WTC11 (cell line): Measurements from ENCODE around the gene HS3ST3A1. TPM values are rescaled to one million over a fixed set of nuclear protein-coding genes. Genes with fewer than 3 reads are reported as not detected.
A peak's percentile ranks its signal among the peaks of the same experiment; 100 is the strongest.

Experiments
- ATAC-seq: fragments of 200-7000 bp; cut with Tn5 transposase; 2 replicates; pipeline ENCODE4 v1.10.0; 2021; ENCODE audit warnings: mild to moderate bottlenecking, moderate library complexity
- CTCF ChIA-PET: fragments of 300-600 bp; sonication (Branson Sonifier 250); formaldehyde crosslinking; loops from one replicate; lab custom pipeline; 2021; ENCODE audit warnings: antibody characterized with exemption; lab: Charles Lee
- POLR2A ChIA-PET: fragments of 350-600 bp; sonication (Branson Sonifier 250); formaldehyde crosslinking; loops from one replicate; lab custom pipeline; 2021; ENCODE audit warnings: antibody characterized with exemption; lab: Charles Lee
- DNase-seq: peaks from one replicate; pipeline ENCODE4 v3.0.0; 2021; ENCODE audit warnings: low spot score
- H3K27ac Mint-ChIP-seq: 2 replicates; pipeline ENCODE4 v1.8.0; 2021; ENCODE audit warnings: mixed read lengths
- H3K27me3 Mint-ChIP-seq: 2 replicates; pipeline ENCODE4 v1.8.0; 2021; ENCODE audit warnings: low read depth, mild to moderate bottlenecking, moderate library complexity, mixed read lengths
- H3K36me3 Mint-ChIP-seq: 2 replicates; pipeline ENCODE4 v1.8.0; 2021; ENCODE audit warnings: mixed read lengths
- H3K4me1 Mint-ChIP-seq: 2 replicates; pipeline ENCODE4 v1.8.0; 2022; ENCODE audit warnings: mixed read lengths
- H3K4me3 Mint-ChIP-seq: 2 replicates; pipeline ENCODE4 v1.8.0; 2021; ENCODE audit warnings: mild to moderate bottlenecking, moderate library complexity, mixed read lengths
- H3K9me3 Mint-ChIP-seq: 2 replicates; pipeline ENCODE4 v1.8.0; 2021; ENCODE audit warnings: mixed read lengths
- AFF4 ChIP-seq: sonication (generic); formaldehyde crosslinking; IDR thresholded peaks from 2 replicates; pipeline ENCODE4 v1.8.1; 2023; ENCODE audit warnings: mild to moderate bottlenecking, missing genetic modification reagents, borderline replicate concordance
- ATF2 ChIP-seq: sonication (generic); formaldehyde crosslinking; IDR thresholded peaks from 2 replicates; pipeline ENCODE4 v1.8.1; 2022; ENCODE audit warnings: low read depth, missing genetic modification reagents, borderline replicate concordance
- ATF3 ChIP-seq: sonication (generic); formaldehyde crosslinking; conservative IDR thresholded peaks from 2 replicates; pipeline ENCODE4 v1.8.1; 2022; ENCODE audit warnings: mild to moderate bottlenecking, missing genetic modification reagents
- CDX4 ChIP-seq: fragments of 250-450 bp; sonication (Bioruptor Pico); IDR thresholded peaks from 2 replicates; pipeline ENCODE4 v1.9.0; 2021; ENCODE audit warnings: moderate library complexity, mild to moderate bottlenecking, inconsistent platforms, borderline replicate concordance
- E2F4 ChIP-seq: sonication (generic); formaldehyde crosslinking; IDR thresholded peaks from 2 replicates; pipeline ENCODE4 v1.8.1; 2022; ENCODE audit warnings: low read depth, mild to moderate bottlenecking, moderate library complexity, missing genetic modification reagents, borderline replicate concordance
- FOXP1 ChIP-seq: sonication (generic); formaldehyde crosslinking; IDR thresholded peaks from 2 replicates; pipeline ENCODE4 v1.8.0; 2022; ENCODE audit warnings: missing genetic modification reagents, mild to moderate bottlenecking, moderate library complexity, borderline replicate concordance
- FOXP4 ChIP-seq: sonication (generic); formaldehyde crosslinking; IDR thresholded peaks from 2 replicates; pipeline ENCODE4 v1.8.0; 2022; ENCODE audit warnings: mild to moderate bottlenecking, missing genetic modification reagents
- GABPB1 ChIP-seq: sonication (generic); formaldehyde crosslinking; IDR thresholded peaks from 2 replicates; pipeline ENCODE4 v1.8.1; 2023; ENCODE audit warnings: mild to moderate bottlenecking, missing genetic modification reagents
- GRHL2 ChIP-seq: fragments of 250-450 bp; sonication (Bioruptor Pico); IDR thresholded peaks from 2 replicates; pipeline ENCODE4 v1.8.0; 2022; ENCODE audit warnings: mild to moderate bottlenecking, moderate library complexity; ENCODE audit not compliant: insufficient replicate concordance, severe bottlenecking
- MLX ChIP-seq: sonication (generic); formaldehyde crosslinking; IDR thresholded peaks from 2 replicates; pipeline ENCODE4 v1.8.1; 2023; ENCODE audit warnings: mild to moderate bottlenecking, missing genetic modification reagents, moderate library complexity
- MXD4 ChIP-seq: fragments of 250-450 bp; sonication (Bioruptor Pico); IDR thresholded peaks from 2 replicates; pipeline ENCODE4 v1.8.0; 2021; ENCODE audit warnings: mild to moderate bottlenecking, moderate library complexity, borderline replicate concordance
- NR3C1 ChIP-seq: sonication (generic); formaldehyde crosslinking; conservative IDR thresholded peaks from 2 replicates; pipeline ENCODE4 v1.8.1; 2023; ENCODE audit warnings: low read depth, mild to moderate bottlenecking, missing genetic modification reagents
- PRRX2 ChIP-seq: fragments of 250-450 bp; sonication (Bioruptor Pico); IDR thresholded peaks from 2 replicates; pipeline ENCODE4 v1.8.0; 2021; ENCODE audit warnings: mild to moderate bottlenecking
- SMAD4 ChIP-seq: sonication (generic); formaldehyde crosslinking; IDR thresholded peaks from 2 replicates; pipeline ENCODE4 v1.8.0; 2022; ENCODE audit warnings: mild to moderate bottlenecking, missing genetic modification reagents
- TEAD4 ChIP-seq: sonication (generic); formaldehyde crosslinking; IDR thresholded peaks from 2 replicates; pipeline ENCODE4 v1.8.0; 2022; ENCODE audit warnings: mild to moderate bottlenecking, missing genetic modification reagents
- TP53 ChIP-seq: sonication (generic); formaldehyde crosslinking; IDR thresholded peaks from 2 replicates; pipeline ENCODE4 v1.8.1; 2023; ENCODE audit warnings: mild to moderate bottlenecking, missing genetic modification reagents
- ZBTB21 ChIP-seq: sonication (generic); formaldehyde crosslinking; IDR thresholded peaks from 2 replicates; pipeline ENCODE4 v1.8.1; 2023; ENCODE audit warnings: mild to moderate bottlenecking, missing genetic modification reagents, borderline replicate concordance
- ZNF121 ChIP-seq: sonication (generic); formaldehyde crosslinking; IDR thresholded peaks from 2 replicates; pipeline ENCODE4 v1.8.0; 2023; ENCODE audit warnings: missing genetic modification reagents
- ZNF219 ChIP-seq: sonication (generic); formaldehyde crosslinking; IDR thresholded peaks from 2 replicates; pipeline ENCODE4 v1.8.0; 2023; ENCODE audit warnings: missing genetic modification reagents, mild to moderate bottlenecking, borderline replicate concordance
- ZNF396 ChIP-seq: fragments of 250-450 bp; sonication (Bioruptor Pico); IDR thresholded peaks from 2 replicates; pipeline ENCODE4 v1.8.0; 2021; ENCODE audit warnings: mild to moderate bottlenecking, moderate library complexity, borderline replicate concordance
- ZNF423 ChIP-seq: fragments of 250-450 bp; sonication (Bioruptor Pico); IDR thresholded peaks from 2 replicates; pipeline ENCODE4 v2.1.2; 2022; ENCODE audit warnings: mild to moderate bottlenecking, moderate library complexity
- ZSCAN18 ChIP-seq: fragments of 250-450 bp; sonication (Bioruptor Pico); IDR thresholded peaks from 2 replicates; pipeline ENCODE4 v2.1.2; 2022; ENCODE audit warnings: mild to moderate bottlenecking, moderate library complexity
- total RNA-seq: library from RNA; stranded (reverse); gene quantifications from 3 replicates; pipeline ENCODE4 v1.2.3, GENCODE V29; 2021

Gene HS3ST3A1
- total RNA-seq, 1 experiment from 2014 or later, result 9.7 TPM

GRCh38 chr17:13557077-13557476 lies 44.7 kb downstream of the HS3ST3A1 start:
- POLR2A ChIA-PET, result no interaction called here
- peaks cover 4% of the 10 kb centered on the region for H3K36me3 Mint-ChIP-seq
- no peak for DNase-seq
- TF ChIP-seq E2F4 (CRISPR knock-in tag), result no peak
- no peak for TF ChIP-seq FOXP4 (CRISPR knock-in tag)
- TF ChIP-seq TEAD4, result no peak
- no peak for TF ChIP-seq AFF4 (CRISPR knock-in tag)
- TF ChIP-seq TP53 (CRISPR knock-in tag), result no peak
- TF ChIP-seq ATF2 (CRISPR knock-in tag), result no peak
- no peak for TF ChIP-seq ATF3
- no peak for TF ChIP-seq PRRX2
- TF ChIP-seq GABPB1 (CRISPR knock-in tag), result no peak
- TF ChIP-seq MLX (CRISPR knock-in tag), result no peak
- TF ChIP-seq GRHL2 (CRISPR knock-in tag), result no peak
- TF ChIP-seq ZNF396 (CRISPR knock-in tag), result no peak
- TF ChIP-seq NR3C1 (CRISPR knock-in tag), result no peak
- TF ChIP-seq ZNF423 (CRISPR knock-in tag), result no peak
- TF ChIP-seq SMAD4 (CRISPR knock-in tag), result no peak
- no peak for TF ChIP-seq ZNF219
- TF ChIP-seq, all 79 proteins: peak for 0
- no peaks in the 10 kb centered on the region for H3K27me3 Mint-ChIP-seq
- H3K4me1 Mint-ChIP-seq, result peaks cover 26% of the 10 kb centered on the region
- H3K9me3 Mint-ChIP-seq, result peaks cover 7% of the 10 kb centered on the region
- no peak overlapping the region for H3K4me3 Mint-ChIP-seq
- CTCF ChIA-PET, result interaction anchor here (1.1 kb wide), 1 partner anchor 19 kb away, joined by 3 read pairs; no protein-coding TSS in a partner anchor
- no peak for ATAC-seq
- 0 out of 2 replicates have a peak overlapping the region, but pooled peaks have one; percentile 5 for H3K27ac Mint-ChIP-seq

GRCh38 chr17:13554231-13554630 lies 47.5 kb downstream of the HS3ST3A1 start:
- Mint-ChIP-seq H3K4me1 (peaks cover 26% of the 10 kb centered on the region), H3K27ac (no peak overlapping the region), H3K4me3 (no peak overlapping the region), H3K36me3 (peaks cover 19% of the 10 kb centered on the region), H3K9me3 (peaks cover 19% of the 10 kb centered on the region), H3K27me3 (no peaks in the 10 kb centered on the region)
- ATAC-seq, result no peak
- no peak for DNase-seq
- ChIA-PET CTCF (interaction anchor here (0.5 kb wide), 1 partner anchor 24 kb away, joined by 4 read pairs; no protein-coding TSS in a partner anchor), POLR2A (no interaction called here)
- TF ChIP-seq ZSCAN18 (CRISPR knock-in tag) (no peak), MXD4 (CRISPR knock-in tag) (no peak), ZNF121 (CRISPR knock-in tag) (no peak), CDX4 (CRISPR knock-in tag) (no peak), ATF2 (CRISPR knock-in tag) (no peak), FOXP1 (CRISPR knock-in tag) (no peak), ZBTB21 (CRISPR knock-in tag) (no peak), ZNF219 (no peak), ZNF423 (CRISPR knock-in tag) (no peak)
